Smooth muscle cell (in vitro differentiated cells): ENCODE results near the gene CRCP. TPM values are rescaled to one million over a fixed set of nuclear protein-coding genes. Genes with fewer than 3 reads are reported as not detected.

Experiments used
- DNase-seq: peaks from one replicate; lab custom pipeline; 2025; ENCODE audit not compliant: unreplicated experiment; lab: John Stamatoyannopoulos, UW
- H2AFZ ChIP-seq: fragments of 200-600 bp; sonication (generic); 2 replicates; pipeline ENCODE4 v1.6.0; 2016; ENCODE audit warnings: antibody characterized with exemption, low read depth, mild to moderate bottlenecking
- H3F3A ChIP-seq: fragments of 200-600 bp; sonication (generic); 2 replicates; pipeline ENCODE4 v1.6.0; 2017; ENCODE audit warnings: antibody characterized with exemption, low read depth
- H3K27ac ChIP-seq: fragments of 200-600 bp; sonication (generic); 2 replicates; pipeline ENCODE4 v1.5.1; 2016; ENCODE audit warnings: low read depth, mild to moderate bottlenecking
- H3K27me3 ChIP-seq: fragments of 200-600 bp; sonication (generic); 2 replicates; pipeline ENCODE4 v1.6.1; 2016; ENCODE audit warnings: low read depth, mild to moderate bottlenecking
- H3K36me3 ChIP-seq: fragments of 200-600 bp; sonication (generic); 2 replicates; pipeline ENCODE4 v1.5.1; 2016; ENCODE audit warnings: low read depth
- H3K4me1 ChIP-seq: fragments of 200-600 bp; sonication (generic); 2 replicates; pipeline ENCODE4 v1.5.1; 2016; ENCODE audit warnings: low read depth
- H3K4me2 ChIP-seq: fragments of 200-600 bp; sonication (generic); 2 replicates; pipeline ENCODE4 v1.6.0; 2016; ENCODE audit warnings: mild to moderate bottlenecking
- H3K4me3 ChIP-seq: fragments of 200-600 bp; sonication (generic); 2 replicates; pipeline ENCODE4 v1.5.1; 2016; ENCODE audit warnings: mild to moderate bottlenecking
- H3K79me2 ChIP-seq: fragments of 200-600 bp; sonication (generic); 2 replicates; pipeline ENCODE4 v1.6.0; 2016; ENCODE audit warnings: low read depth, mild to moderate bottlenecking
- H3K9ac ChIP-seq: fragments of 200-600 bp; sonication (generic); 2 replicates; pipeline ENCODE4 v1.6.0; 2016; ENCODE audit warnings: low read depth
- H3K9me3 ChIP-seq: fragments of 200-600 bp; sonication (generic); replicated peaks from 2 replicates; pipeline ENCODE4 v1.5.1; 2016; ENCODE audit warnings: low read depth
- H4K20me1 ChIP-seq: fragments of 200-600 bp; sonication (generic); 2 replicates; pipeline ENCODE4 v1.6.0; 2016; ENCODE audit warnings: low read depth
- WGBS: methylation state at CpG from one replicate; pipeline ENCODE4 v1.1.7; 2016; ENCODE audit warnings: low lambda C conversion rate; 5-methylcytosine and 5-hydroxymethylcytosine counted together
- polyA plus RNA-seq: library from polyadenylated mRNA; unstranded; fragments of >200 nt; fragmentation: Nextera tagmentation; extraction: Ambion mirVana; gene quantifications from 2 replicates; pipeline ENCODE4 v1.2.1, GENCODE V29; 2016
- total RNA-seq: library from RNA; depleted of rRNA; stranded (reverse); fragments of >200 nt; gene quantifications from 2 replicates; pipeline ENCODE4 v1.2.3, GENCODE V29; 2014
- TF ChIP-seq, protein P1 (sequence below): fragments of 200-600 bp; sonication (generic); IDR thresholded peaks from 2 replicates; pipeline ENCODE4 v1.5.1; 2017; ENCODE audit warnings: borderline replicate concordance, mild to moderate bottlenecking, antibody characterized with exemption; ENCODE audit not compliant: insufficient read depth, poor library complexity, severe bottlenecking

The CRCP gene
- total and polyA plus RNA-seq, 2 experiments from 2014 or later = 13.6 to 13.7 TPM

- TF ChIP-seq, protein P1, sequence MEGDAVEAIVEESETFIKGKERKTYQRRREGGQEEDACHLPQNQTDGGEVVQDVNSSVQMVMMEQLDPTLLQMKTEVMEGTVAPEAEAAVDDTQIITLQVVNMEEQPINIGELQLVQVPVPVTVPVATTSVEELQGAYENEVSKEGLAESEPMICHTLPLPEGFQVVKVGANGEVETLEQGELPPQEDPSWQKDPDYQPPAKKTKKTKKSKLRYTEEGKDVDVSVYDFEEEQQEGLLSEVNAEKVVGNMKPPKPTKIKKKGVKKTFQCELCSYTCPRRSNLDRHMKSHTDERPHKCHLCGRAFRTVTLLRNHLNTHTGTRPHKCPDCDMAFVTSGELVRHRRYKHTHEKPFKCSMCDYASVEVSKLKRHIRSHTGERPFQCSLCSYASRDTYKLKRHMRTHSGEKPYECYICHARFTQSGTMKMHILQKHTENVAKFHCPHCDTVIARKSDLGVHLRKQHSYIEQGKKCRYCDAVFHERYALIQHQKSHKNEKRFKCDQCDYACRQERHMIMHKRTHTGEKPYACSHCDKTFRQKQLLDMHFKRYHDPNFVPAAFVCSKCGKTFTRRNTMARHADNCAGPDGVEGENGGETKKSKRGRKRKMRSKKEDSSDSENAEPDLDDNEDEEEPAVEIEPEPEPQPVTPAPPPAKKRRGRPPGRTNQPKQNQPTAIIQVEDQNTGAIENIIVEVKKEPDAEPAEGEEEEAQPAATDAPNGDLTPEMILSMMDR = no peak
These were observed 22.0 kb upstream of the CRCP start for GRCh38 chr7:66092654-66093053.

DNA sequence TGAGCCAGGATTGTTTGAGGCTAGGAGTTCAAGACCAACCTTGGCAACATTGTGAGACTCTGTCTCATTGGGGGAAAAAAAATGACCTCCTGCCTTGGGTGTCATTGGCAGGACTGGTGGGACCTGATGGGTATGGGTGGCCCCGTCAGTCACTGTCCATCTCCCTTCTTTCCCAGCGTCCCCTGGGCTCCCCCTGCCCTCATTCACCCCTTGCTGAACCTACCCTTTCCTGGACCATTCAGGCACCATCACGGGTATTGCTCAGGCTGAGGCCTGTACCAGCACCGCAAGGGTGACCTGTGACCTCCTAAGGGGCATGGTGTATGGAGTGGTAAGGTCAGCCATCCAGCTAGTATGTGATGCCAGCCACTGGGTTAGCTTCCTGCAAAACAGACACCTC, 19.6 kb upstream of the CRCP start:
- Histone ChIP-seq H3K9ac (no peak overlapping the region), H3F3A (no peaks in the 10 kb centered on the region), H3K79me2 (no peaks in the 10 kb centered on the region), H3K9me3 (no peaks in the 10 kb centered on the region), H3K36me3 (no peaks in the 10 kb centered on the region), H3K4me1 (no peaks in the 10 kb centered on the region), H3K4me3 (no peak overlapping the region), H3K27me3 (no peaks in the 10 kb centered on the region), H3K4me2 (no peak overlapping the region), H3K27ac (no peak overlapping the region), H2AFZ (no peak overlapping the region), H4K20me1 (no peaks in the 10 kb centered on the region)
- TF ChIP-seq, protein P1 = no peak
- whole genome bisulfite sequencing = 92% methylated on average over 4 of the region's 4 CpGs
- DNase-seq = no peak

More at GRCh38 chr7:66092654-66093053, 22.0 kb upstream of the CRCP start:
- Histone ChIP-seq H3K27ac (no peak overlapping the region), H3K4me1 (no peaks in the 10 kb centered on the region), H3K36me3 (no peaks in the 10 kb centered on the region), H3K27me3 (no peaks in the 10 kb centered on the region), H3F3A (no peaks in the 10 kb centered on the region), H4K20me1 (no peaks in the 10 kb centered on the region), H3K9ac (no peak overlapping the region), H3K4me2 (no peak overlapping the region), H2AFZ (no peak overlapping the region), H3K9me3 (no peaks in the 10 kb centered on the region), H3K79me2 (no peaks in the 10 kb centered on the region), H3K4me3 (no peak overlapping the region)
- no peak for DNase-seq
- 98% methylated on average over 19 of the region's 19 CpGs for WGBS

DNA sequence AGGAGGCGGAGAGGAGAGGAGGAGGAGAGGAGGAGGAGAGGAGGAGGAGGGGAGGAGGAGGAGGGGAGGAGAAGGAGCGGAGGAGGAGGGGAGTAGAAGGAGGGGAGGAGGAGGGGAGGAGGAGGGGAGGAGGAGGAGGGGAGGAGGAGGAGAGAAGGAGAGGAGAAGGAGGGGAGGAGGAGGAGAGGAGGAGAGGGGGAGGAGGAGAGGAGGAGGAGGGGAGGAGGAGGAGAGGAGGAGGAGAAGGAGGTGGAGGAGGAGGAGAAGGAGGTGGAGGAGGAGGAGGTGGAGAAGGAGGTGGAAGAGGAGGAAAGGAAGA, 15.5 kb upstream of the CRCP start:
- no peak for DNase-seq
- no peak overlapping the region for H3K4me2 ChIP-seq
- H3K9me3 ChIP-seq = no peaks in the 10 kb centered on the region
- no peaks in the 10 kb centered on the region for H3K4me1 ChIP-seq
- H3K79me2 ChIP-seq = no peaks in the 10 kb centered on the region
- no peaks in the 10 kb centered on the region for H3F3A ChIP-seq
- no peak overlapping the region for H3K9ac ChIP-seq
- no peak overlapping the region for H2AFZ ChIP-seq
- WGBS = no CpG with 5 or more reads among the region's 2 CpGs
- TF ChIP-seq, protein P1 = no peak
- no peaks in the 10 kb centered on the region for H4K20me1 ChIP-seq
- no peaks in the 10 kb centered on the region for H3K36me3 ChIP-seq
- H3K27me3 ChIP-seq = no peaks in the 10 kb centered on the region
- H3K4me3 ChIP-seq = no peak overlapping the region
- no peak overlapping the region for H3K27ac ChIP-seq

DNA sequence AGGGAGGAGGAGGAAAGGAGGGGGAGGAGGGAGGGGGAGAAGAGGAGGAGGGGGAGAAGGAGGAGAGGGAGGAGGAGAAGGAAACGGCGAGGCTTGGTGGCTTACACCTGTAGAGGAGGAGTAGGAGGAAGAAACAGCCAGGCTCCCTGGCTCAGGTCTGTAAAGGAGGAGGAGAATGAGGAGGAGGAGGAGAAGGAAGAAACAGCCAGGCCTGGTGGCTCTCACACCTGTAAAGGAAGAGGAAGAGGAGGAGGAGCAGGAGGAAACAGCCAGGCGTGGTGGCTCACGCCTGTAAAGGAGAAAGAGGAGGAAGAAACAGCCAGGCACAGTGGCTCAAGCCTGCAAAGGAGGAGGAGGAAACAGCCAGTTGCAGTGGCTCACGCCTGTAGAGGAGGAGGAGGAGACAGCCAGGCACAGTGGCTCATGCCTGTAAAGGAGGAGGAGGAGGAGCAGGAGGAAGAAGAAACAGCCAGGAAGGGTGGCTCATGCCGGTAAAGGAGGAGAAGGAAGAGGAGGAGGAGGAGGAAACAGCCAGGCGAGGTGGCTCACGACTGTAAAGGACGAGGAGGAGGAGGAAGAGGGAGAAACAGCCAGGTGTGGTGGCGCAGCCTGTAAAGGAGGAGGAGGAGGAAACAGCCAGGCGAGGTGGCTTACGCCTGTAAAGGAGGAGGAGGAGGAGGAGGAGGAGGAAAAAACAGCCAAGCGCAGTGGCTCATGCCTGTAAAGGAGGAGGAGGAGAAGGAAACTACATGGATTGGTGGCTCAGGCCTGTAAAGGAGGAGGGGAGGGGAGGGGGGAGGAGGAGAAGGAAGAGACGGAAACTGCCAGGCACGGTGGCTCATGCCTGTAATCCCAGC, 14.9 kb upstream of the CRCP start:
- DNase-seq = peak; percentile 26
- 1% methylated on average over 10 of the region's 15 CpGs for whole genome bisulfite sequencing

More for the DNA sequence above, 14.9 kb upstream of the CRCP start:
- Histone ChIP-seq H3K79me2 (no peaks in the 10 kb centered on the region), H2AFZ (peak overlapping the region; percentile 34), H3K4me3 (peak overlapping the region; percentile 45), H3F3A (no peaks in the 10 kb centered on the region), H3K27ac (peak overlapping the region; percentile 20), H3K4me1 (no peaks in the 10 kb centered on the region), H3K27me3 (no peaks in the 10 kb centered on the region), H4K20me1 (no peaks in the 10 kb centered on the region), H3K4me2 (peak overlapping the region; percentile 81), H3K9me3 (no peaks in the 10 kb centered on the region), H3K9ac (no peak overlapping the region), H3K36me3 (no peaks in the 10 kb centered on the region)
- TF ChIP-seq, protein P1 = no peak
